Activated naive CD8-positive, alpha-beta T cell treated with anti-CD3 and anti-CD28 coated beads, Interleukin-2, amount 10 ng/mL, durations not matched to agents 7 days and 5 days (primary cell): ENCODE results near the gene SCAND1. TPM values are rescaled to one million over a fixed set of nuclear protein-coding genes. Genes with fewer than 3 reads are reported as not detected.
"Not testable (repeated sequence)": the region's sequence is repeated elsewhere in the genome, so short reads cannot be mapped to it uniquely, and the experiment has no call there.

Source experiments
- ATAC-seq: fragments of 150-1000 bp; cut with Tn5 transposase; one replicate; pipeline ENCODE4 v1.10.0; 2021; ENCODE audit warnings: low read depth, moderate library complexity
- POLR2A ChIA-PET: fragments of 350-600 bp; sonication (Branson Sonifier 250); formaldehyde crosslinking; loops from one replicate; lab custom pipeline; 2021; ENCODE audit warnings: antibody characterized with exemption; lab: Charles Lee
- DNase-seq: peaks from one replicate; pipeline ENCODE4 v3.0.0; 2021
- H3K27ac Mint-ChIP-seq: one replicate; pipeline ENCODE4 v1.8.0; 2022; ENCODE audit warnings: mild to moderate bottlenecking, mixed read lengths
- H3K27me3 Mint-ChIP-seq: one replicate; pipeline ENCODE4 v1.8.0; 2022; ENCODE audit warnings: mild to moderate bottlenecking, moderate library complexity, mixed read lengths
- H3K36me3 Mint-ChIP-seq: one replicate; pipeline ENCODE4 v1.8.0; 2021; ENCODE audit warnings: mild to moderate bottlenecking, mixed read lengths
- H3K4me1 Mint-ChIP-seq: one replicate; pipeline ENCODE4 v1.8.0; 2021; ENCODE audit warnings: mixed read lengths
- H3K4me3 Mint-ChIP-seq: one replicate; pipeline ENCODE4 v1.8.0; 2022; ENCODE audit warnings: mild to moderate bottlenecking, moderate library complexity, mixed read lengths
- H3K9me3 Mint-ChIP-seq: one replicate; pipeline ENCODE4 v1.8.0; 2021; ENCODE audit warnings: mixed read lengths
- total RNA-seq, 2 experiments: library from RNA; stranded (reverse); gene quantifications; one replicate each; pipeline ENCODE4 v1.2.3, GENCODE V29; 2021

The SCAND1 gene
- total RNA-seq: 10 to 100 TPM; 57.8 to 60.9 TPM

DNA sequence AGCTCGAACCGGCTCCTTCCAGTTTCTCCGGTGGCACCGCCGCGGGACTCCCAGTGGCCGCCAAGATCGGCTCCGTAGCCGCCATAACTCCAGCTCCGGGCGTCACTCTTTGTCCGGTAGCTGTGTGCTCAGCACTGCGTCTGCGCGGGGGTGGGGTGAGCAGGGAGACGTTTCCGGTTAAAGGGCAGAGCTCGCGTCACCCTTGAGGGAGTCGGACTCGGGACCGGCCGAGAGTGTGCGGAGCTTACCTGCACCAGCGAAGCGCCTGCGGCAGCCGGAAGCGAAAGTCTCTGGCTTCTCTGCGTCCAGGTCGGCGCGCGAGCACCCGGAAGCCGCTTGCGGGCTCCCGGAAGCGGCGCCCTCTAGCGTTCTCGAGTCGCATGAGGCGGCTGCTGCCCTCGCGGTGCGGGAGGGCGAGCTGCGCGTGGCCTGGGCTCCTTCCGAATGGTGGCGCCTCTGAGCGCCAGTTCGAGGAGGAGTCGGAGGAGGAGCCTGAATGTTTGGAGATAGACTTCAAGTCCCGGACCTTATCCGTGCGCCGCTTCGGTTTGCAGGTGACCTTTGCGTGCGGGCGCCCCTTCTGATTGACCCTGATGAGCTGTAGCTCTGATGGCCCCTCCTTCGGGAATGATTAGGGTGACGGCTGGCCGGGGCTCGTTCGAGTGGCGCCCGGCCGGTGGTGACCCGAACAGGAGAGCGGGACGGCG lies at the start of gene SCAND1:
SCAND1 (minus strand) TSS at position 303 of the 707 bp plus-strand sequence; CDS start at position 85, 218 bp downstream.
- POLR2A ChIA-PET: interaction anchor here (0.5 to 3.9 kb wide), 44 partner anchors 8 to 1438 kb away, joined by 3 to 89 read pairs (median 4); partner anchors contain the start of genes AAR2, CEP250, CNBD2 and CPNE1
- H3K36me3 Mint-ChIP-seq: peaks cover 12% of the 10 kb centered on the region
- H3K9me3 Mint-ChIP-seq: peaks cover 2% of the 10 kb centered on the region
- peak within 1 kb of the TSS; percentile 100 for H3K27ac Mint-ChIP-seq
- H3K27me3 Mint-ChIP-seq: no peaks in the 10 kb centered on the region
- ATAC-seq (peak; percentile 91), DNase-seq (peak; percentile 98)
- H3K4me1 Mint-ChIP-seq: peaks cover 8% of the 10 kb centered on the region
- peak within 1 kb of the TSS; percentile 99 for H3K4me3 Mint-ChIP-seq

DNA sequence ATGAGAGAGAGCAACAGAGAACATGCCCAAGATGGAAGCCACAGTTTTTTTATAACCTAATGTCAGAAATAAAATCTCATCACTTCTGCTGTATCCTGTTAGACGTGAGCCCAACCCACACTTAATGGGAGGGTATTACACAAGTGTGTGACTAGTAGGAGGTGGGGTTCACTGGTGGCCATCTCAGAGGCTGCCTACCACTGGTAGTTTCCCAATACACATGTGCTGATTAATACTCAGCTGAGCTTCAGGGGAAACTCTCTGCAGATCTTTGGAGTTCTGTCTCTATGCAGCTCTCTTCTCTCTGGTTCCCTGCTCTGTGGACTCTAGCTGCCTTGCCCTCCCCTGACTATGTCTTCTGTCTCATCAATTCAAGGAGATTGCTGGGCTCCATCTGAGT lies 49.7 kb upstream of the SCAND1 start:
- ATAC-seq (no peak), DNase-seq (no peak)

DNA sequence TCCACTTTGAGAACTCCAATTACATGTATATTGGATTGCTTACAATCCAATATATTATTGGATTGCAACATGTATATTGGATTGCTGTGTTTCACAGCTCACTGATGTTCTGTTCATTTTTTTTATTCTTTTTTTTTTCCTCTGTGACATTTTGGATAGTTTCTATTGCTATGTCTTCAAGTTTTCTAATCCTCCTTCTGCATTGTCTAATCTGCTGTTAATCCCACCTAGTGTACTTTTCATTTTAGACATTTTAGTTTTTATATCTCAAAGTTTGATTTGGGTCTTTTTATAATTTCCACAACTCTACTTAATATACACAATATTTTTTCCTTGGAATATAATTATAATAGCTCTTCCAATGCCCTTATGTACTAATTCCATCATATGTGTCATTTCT lies 48.6 kb upstream of the SCAND1 start:
- POLR2A ChIA-PET: no interaction called here
- Mint-ChIP-seq H3K27ac (no peak overlapping the region), H3K4me3 (no peak overlapping the region), H3K36me3 (no peaks in the 10 kb centered on the region), H3K9me3 (peaks cover 7% of the 10 kb centered on the region), H3K4me1 (no peaks in the 10 kb centered on the region), H3K27me3 (peaks cover 4% of the 10 kb centered on the region)
- DNase-seq (no peak), ATAC-seq (no peak)

More for the DNA sequence above, 49.7 kb upstream of the SCAND1 start:
- Mint-ChIP-seq H3K27ac (no peak overlapping the region), H3K4me3 (no peak overlapping the region), H3K9me3 (peaks cover 7% of the 10 kb centered on the region), H3K36me3 (no peaks in the 10 kb centered on the region), H3K27me3 (peaks cover 4% of the 10 kb centered on the region), H3K4me1 (no peaks in the 10 kb centered on the region)
- POLR2A ChIA-PET: no interaction called here

DNA sequence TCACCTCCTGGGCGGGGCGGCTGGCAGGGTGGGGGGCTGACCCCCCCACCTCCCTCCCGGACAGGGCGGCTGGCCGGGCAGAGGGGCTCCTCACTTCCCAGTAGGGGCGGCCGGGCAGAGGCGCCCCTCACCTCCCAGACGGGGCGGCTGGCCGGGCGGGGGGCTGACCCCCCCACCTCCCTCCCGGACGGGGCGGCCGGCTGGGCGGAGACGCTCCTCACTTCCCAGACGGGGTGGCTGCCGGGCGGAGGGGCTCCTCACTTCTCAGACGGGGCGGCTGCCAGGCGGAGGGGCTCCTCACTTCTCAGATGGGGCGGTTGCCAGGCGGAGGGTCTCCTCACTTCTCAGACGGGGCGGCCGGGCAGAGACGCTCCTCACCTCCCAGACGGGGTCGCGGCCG lies 47.0 kb upstream of the SCAND1 start:
- H3K36me3 Mint-ChIP-seq, ATAC-seq, H3K4me1 Mint-ChIP-seq, H3K27me3 Mint-ChIP-seq, DNase-seq, POLR2A ChIA-PET, H3K27ac Mint-ChIP-seq, H3K9me3 Mint-ChIP-seq, H3K4me3 Mint-ChIP-seq: not testable (repeated sequence)

DNA sequence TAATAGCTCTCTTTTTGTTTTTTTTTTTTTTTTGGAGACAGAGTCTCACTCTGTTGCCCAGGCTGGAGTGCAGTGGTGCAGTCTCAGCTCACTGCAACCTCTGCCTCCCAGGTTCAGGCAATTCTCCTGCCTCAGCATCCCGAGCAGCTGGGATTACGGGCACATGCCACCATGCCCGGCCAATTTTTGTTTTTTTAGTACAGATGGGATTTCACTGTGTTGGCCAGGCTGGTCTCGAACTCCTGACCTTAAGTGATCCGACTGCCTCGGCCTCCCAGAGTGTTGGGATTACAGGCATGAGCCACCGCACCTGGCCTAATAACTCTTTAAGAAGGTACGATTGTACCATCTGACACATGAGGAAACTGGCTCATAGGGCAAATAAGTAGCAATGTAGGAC lies 42.2 kb upstream of the SCAND1 start:
- H3K4me1 Mint-ChIP-seq, POLR2A ChIA-PET, H3K9me3 Mint-ChIP-seq, H3K36me3 Mint-ChIP-seq, DNase-seq, ATAC-seq, H3K4me3 Mint-ChIP-seq, H3K27ac Mint-ChIP-seq, H3K27me3 Mint-ChIP-seq: not testable (repeated sequence)

DNA sequence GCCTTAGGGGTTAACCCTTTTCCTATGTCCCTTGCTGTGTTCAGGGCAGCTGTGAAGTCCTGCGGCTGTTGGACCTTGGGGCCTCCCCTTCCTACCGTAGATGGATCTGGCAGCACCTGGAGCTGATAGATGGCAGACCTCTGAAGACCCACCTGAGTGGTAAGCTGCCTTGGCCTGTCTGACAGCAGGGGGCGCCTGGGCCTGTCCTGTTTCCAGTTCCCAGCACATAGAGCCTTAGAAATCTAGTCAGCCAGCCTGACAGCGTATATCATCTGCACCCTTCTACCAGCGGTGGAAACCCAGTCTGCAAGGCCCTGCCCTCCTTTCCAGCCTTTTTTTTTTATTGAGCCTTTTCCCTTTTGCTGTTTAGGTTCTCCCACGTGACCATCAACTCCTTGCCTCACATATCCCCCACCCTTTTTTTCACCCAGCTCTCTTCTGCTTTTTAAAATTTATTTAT lies 40.7 kb upstream of the SCAND1 start:
- H3K27me3 Mint-ChIP-seq: peaks cover 7% of the 10 kb centered on the region
- DNase-seq: peak; percentile 81
- no peaks in the 10 kb centered on the region for H3K9me3 Mint-ChIP-seq
- H3K36me3 Mint-ChIP-seq: no peaks in the 10 kb centered on the region
- H3K4me1 Mint-ChIP-seq: peaks cover 5% of the 10 kb centered on the region
- POLR2A ChIA-PET: no interaction called here
- H3K4me3 Mint-ChIP-seq: no peak overlapping the region
- H3K27ac Mint-ChIP-seq: no peak overlapping the region
- peak; percentile 84 for ATAC-seq

DNA sequence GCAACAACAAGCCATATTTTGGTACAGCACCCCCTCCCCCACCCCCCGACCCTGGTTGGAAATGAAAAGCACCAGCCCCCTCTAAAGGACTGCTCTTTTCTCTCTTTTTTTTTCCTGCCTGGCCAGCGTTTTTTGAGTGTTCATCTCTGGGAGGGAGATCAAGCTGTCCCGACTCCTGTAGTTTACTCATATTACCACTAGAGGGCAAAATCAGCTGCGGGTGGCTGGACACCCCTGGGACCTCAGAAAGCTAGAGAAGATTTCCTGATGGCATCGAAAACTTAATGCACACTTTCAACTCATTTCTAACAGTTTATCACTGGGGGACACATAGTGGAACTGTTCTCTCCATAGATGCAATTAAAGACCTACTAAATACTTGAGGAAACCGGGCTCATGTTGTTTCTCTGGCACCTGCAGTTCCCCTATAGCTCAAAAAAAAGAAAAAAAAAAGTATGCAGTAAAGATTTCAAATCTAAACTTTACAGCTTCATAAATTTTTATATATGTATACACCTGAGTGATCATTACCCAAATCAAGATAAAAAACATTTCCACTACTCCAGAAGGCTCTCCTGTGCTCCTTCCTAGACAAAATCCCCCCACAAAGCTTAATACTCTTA lies 38.5 kb upstream of the SCAND1 start:
- peaks cover 20% of the 10 kb centered on the region for H3K27me3 Mint-ChIP-seq

DNA sequence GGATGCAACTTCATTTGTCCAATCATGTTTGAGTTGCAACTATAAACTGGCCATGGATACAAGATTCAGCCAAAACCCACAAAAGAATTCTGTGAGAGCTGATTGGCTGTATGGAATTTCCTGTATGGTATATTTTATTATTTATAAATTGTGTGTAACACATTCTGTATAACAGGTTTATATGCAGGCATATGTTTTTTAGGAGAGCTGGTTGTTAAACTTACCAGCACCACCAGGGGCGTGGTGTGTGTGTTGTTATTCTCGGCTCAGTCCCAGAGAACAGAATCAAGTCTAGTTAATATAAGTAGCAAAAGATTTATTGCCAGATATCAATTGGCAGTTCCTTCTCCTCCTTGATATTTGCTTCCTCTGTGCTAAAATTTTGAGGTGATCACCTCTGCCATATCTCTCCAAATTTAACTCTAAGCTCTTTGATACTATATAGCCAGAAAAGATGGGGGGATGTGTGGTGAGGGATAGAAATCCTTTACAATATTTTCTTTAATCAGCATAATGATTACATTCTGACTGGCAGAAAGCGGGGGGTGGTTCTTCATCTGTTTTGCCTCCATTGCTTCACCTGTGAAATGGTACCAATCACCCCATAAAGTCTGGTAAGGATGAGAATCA lies 37.0 kb upstream of the SCAND1 start:
- Mint-ChIP-seq H3K36me3 (no peaks in the 10 kb centered on the region), H3K9me3 (no peaks in the 10 kb centered on the region), H3K4me3 (no peak overlapping the region), H3K4me1 (peaks cover 5% of the 10 kb centered on the region), H3K27me3 (peaks cover 20% of the 10 kb centered on the region), H3K27ac (no peak overlapping the region)
- ATAC-seq (no peak), DNase-seq (no peak)
- POLR2A ChIA-PET: interaction anchor here (0.6 to 1.3 kb wide), 3 partner anchors 37 to 118 kb away, joined by 3 to 5 read pairs (median 4); partner anchors contain the start of gene SCAND1

More for the DNA sequence above, 38.5 kb upstream of the SCAND1 start:
- peak; percentile 72 for ATAC-seq
- POLR2A ChIA-PET: interaction anchor here (0.6 to 1.4 kb wide), 4 partner anchors 38 to 207 kb away, joined by 3 to 8 read pairs (median 5); partner anchors contain the start of gene SCAND1
- H3K27ac Mint-ChIP-seq: no peak overlapping the region
- H3K4me1 Mint-ChIP-seq: peaks cover 5% of the 10 kb centered on the region
- no peaks in the 10 kb centered on the region for H3K9me3 Mint-ChIP-seq
- H3K4me3 Mint-ChIP-seq: peak overlapping the region; percentile 37
- no peak for DNase-seq
- H3K36me3 Mint-ChIP-seq: no peaks in the 10 kb centered on the region

DNA sequence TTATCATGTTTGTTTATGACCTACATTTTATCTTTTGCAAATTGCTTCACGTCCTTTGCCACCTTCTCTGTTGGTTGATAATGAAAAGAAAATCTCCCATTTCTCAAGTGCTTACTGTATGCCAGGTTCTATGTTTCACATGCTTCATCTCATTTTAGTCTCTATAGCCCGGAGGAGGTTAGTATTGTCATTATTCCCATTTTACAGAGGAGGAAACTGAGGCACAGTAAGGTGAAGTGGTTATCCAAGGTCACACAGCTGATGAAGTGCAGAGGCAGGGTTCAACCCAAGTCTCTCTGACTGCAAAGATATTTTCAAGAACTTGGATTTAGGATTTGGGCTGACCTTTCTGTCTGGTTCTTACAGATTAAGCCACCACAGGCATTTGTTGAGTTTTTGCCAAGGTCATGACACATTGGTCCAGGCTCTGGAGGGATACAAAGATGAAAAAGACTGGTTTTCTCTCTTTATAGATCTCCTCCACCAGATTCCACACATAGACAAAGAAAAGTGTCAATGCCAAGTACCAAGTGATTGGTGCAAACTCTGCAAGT lies 34.7 kb upstream of the SCAND1 start:
- Mint-ChIP-seq H3K27me3 (peaks cover 20% of the 10 kb centered on the region), H3K4me1 (peaks cover 5% of the 10 kb centered on the region), H3K36me3 (no peaks in the 10 kb centered on the region), H3K4me3 (no peak overlapping the region), H3K9me3 (no peaks in the 10 kb centered on the region), H3K27ac (no peak overlapping the region)
- POLR2A ChIA-PET: no interaction called here
- DNase-seq (no peak), ATAC-seq (no peak)

DNA sequence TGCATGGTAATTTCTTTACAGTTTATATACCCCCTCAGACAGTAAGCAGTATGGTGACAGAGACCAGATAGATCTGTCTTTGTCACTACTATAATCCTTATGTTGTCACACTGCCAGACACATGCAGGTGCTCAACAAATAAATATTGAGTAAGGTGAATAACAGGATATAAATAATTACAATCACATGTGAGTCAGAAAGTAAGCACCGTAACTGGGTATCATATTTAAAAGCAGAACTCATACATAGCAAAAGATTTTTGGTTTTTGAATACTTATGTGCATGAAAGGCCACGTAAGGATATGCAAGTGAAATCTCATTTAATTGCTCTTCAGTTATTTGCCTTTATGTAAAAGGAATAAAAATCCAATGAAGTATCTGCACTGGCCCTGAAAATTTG lies 31.5 kb upstream of the SCAND1 start:
- Mint-ChIP-seq H3K4me3 (no peak overlapping the region), H3K9me3 (no peaks in the 10 kb centered on the region), H3K27ac (no peak overlapping the region), H3K27me3 (peaks cover 19% of the 10 kb centered on the region), H3K36me3 (no peaks in the 10 kb centered on the region), H3K4me1 (peaks cover 2% of the 10 kb centered on the region)
- POLR2A ChIA-PET: no interaction called here
- DNase-seq (no peak), ATAC-seq (no peak)

DNA sequence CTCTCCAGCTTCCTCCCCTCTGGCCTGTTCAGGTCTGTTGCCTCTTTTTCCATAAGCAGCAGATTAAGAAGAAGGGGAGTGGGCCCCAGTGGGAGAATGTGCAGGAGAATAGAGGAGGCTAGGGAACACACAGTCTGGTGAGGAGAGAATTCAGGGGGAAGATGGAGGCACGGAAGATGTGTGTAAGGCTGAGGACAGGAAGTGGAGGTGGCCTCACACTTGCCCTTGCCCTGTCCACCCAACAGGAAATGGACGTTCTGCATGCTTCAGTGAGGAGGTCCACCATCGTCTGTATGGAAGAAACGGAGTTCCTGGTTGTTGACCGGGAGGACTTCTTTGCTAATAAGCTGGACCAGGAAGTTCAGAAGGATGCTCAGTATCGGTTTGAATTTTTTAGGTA lies 30.1 kb upstream of the SCAND1 start:
- H3K27me3 Mint-ChIP-seq: peaks cover 10% of the 10 kb centered on the region
- H3K4me3 Mint-ChIP-seq: no peak overlapping the region
- ATAC-seq (no peak), DNase-seq (no peak)
- no peak overlapping the region for H3K27ac Mint-ChIP-seq
- peaks cover 2% of the 10 kb centered on the region for H3K4me1 Mint-ChIP-seq
- POLR2A ChIA-PET: no interaction called here
- no peaks in the 10 kb centered on the region for H3K36me3 Mint-ChIP-seq
- no peaks in the 10 kb centered on the region for H3K9me3 Mint-ChIP-seq

DNA sequence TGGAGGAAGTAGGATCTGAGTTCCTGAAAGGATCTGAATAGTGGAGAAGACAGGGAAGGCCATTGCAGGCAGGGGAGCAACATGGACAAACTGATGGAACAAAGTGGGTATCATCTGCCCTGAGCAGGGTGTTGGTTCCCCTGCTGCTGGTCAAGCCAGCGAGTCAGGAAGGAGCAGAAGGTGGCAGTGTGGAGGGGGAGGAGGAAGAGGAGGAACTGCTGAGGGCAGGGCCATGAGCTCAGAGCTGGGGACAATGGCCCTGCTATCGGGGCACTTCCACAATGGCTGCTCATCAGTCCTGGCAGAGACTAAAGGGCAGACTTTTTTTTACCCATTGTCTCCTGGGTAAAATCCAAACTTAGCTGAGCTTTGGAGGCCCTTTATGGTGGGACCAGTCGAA lies 27.7 kb upstream of the SCAND1 start:
- H3K4me1 Mint-ChIP-seq: peaks cover 2% of the 10 kb centered on the region
- ATAC-seq: no peak
- POLR2A ChIA-PET: no interaction called here

DNA sequence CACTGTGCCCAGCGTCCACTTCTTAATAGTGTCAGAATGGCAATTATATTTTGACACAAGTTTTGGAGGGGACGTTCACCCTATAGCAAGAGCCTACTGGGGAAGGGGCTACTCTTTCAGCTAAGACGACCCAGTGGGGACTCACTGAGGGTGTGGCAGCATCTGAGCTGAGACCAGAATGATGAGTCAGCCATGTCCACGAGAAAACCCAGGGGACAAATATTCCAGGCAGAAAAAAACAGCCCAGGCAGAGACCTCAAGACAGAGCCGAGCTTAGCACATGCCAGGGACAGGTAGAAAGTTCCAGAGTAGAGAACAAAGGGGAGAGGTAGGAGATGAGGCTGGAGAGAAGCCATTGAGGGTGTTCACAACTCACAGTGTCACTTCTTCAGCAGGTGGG lies 25.2 kb upstream of the SCAND1 start:
- peaks cover 3% of the 10 kb centered on the region for H3K27me3 Mint-ChIP-seq
- POLR2A ChIA-PET: no interaction called here
- no peaks in the 10 kb centered on the region for H3K36me3 Mint-ChIP-seq

More for the DNA sequence above, 27.7 kb upstream of the SCAND1 start:
- Mint-ChIP-seq H3K9me3 (no peaks in the 10 kb centered on the region), H3K36me3 (no peaks in the 10 kb centered on the region), H3K27ac (no peak overlapping the region), H3K27me3 (peaks cover 3% of the 10 kb centered on the region), H3K4me3 (no peak overlapping the region)
- no peak for DNase-seq

More for the DNA sequence above, 25.2 kb upstream of the SCAND1 start:
- Mint-ChIP-seq H3K4me3 (no peak overlapping the region), H3K4me1 (peaks cover 2% of the 10 kb centered on the region), H3K9me3 (no peaks in the 10 kb centered on the region), H3K27ac (no peak overlapping the region)
- DNase-seq (no peak), ATAC-seq (no peak)
